ENCODE results near the gene FBRS. TPM values are rescaled to one million over a fixed set of nuclear protein-coding genes. Genes with fewer than 3 reads are reported as not detected.
"Not testable (repeated sequence)": the region's sequence is repeated elsewhere in the genome, so short reads cannot be mapped to it uniquely, and the experiment has no call there.

The FBRS gene
- total RNA-seq, 2 donors from 2014 or later, result 42.3 to 42.5 TPM

- intact Hi-C loops (cut with DNase I), result no loop called here
- no peak for DNase-seq (ENCODE audit: low spot score)
Measured at GRCh38 chr16:30680326-30680725, 22.1 kb downstream of the FBRS start.

GRCh38 chr16:30688701-30689100 is 30.5 kb downstream of the FBRS start:
- DNase-seq (ENCODE audit: low spot score), result no peak
- intact Hi-C loops (cut with DNase I), result no loop called here

- DNase-seq (ENCODE audit: low spot score), result no peak
- intact Hi-C loops (cut with DNase I), result no loop called here
Measured at GRCh38 chr16:30691907-30692306, 33.7 kb downstream of the FBRS start.

- no peak for DNase-seq (ENCODE audit: low spot score)
- intact Hi-C loops (cut with DNase I), result no loop called here
Measured at GRCh38 chr16:30692396-30693064, 34.3 kb downstream of the FBRS start.

- no peak for DNase-seq (ENCODE audit: low spot score)
- intact Hi-C loops (cut with DNase I), result no loop called here
Measured at GRCh38 chr16:30694926-30695693, 36.9 kb downstream of the FBRS start.

- DNase-seq (ENCODE audit: low spot score); intact Hi-C loops (cut with DNase I): not testable (repeated sequence)
Measured at GRCh38 chr16:30696646-30697045, 38.4 kb downstream of the FBRS start.

GRCh38 chr16:30697264-30698138 is 39.3 kb downstream of the FBRS start:
- no peak for DNase-seq (ENCODE audit: low spot score)
- intact Hi-C loops (cut with DNase I), result no loop called here

- DNase-seq (ENCODE audit: low spot score), result peak; percentile 100
- intact Hi-C loops (cut with DNase I), result no loop called here
Measured at GRCh38 chr16:30698139-30698815, 40.0 kb downstream of the FBRS start.

GRCh38 chr16:30698816-30699614 is 40.8 kb downstream of the FBRS start, which contains the start of gene SRCAP:
TSS of gene SRCAP (plus strand) at chr16:30699171. CDS start at chr16:30700825, 1,654 bp downstream.
- DNase-seq (ENCODE audit: low spot score), result peak; percentile 95
- intact Hi-C loops (cut with DNase I), result no loop called here

GRCh38 chr16:30699615-30700099 is 41.4 kb downstream of the FBRS start:
- intact Hi-C loops (cut with DNase I), result loop anchor here in 1 of 2 donors (2.0 kb wide), 1 partner anchor 43 kb away; no protein-coding TSS in a partner anchor
- no peak for DNase-seq (ENCODE audit: low spot score)

- DNase-seq (ENCODE audit: low spot score), result no peak
- intact Hi-C loops (cut with DNase I), result loop anchor here in 1 of 2 donors (2.0 kb wide), 1 partner anchor 42 kb away; no protein-coding TSS in a partner anchor
Measured at GRCh38 chr16:30700491-30700890, 42.3 kb downstream of the FBRS start.

- intact Hi-C loops (cut with DNase I), result loop anchor here in 1 of 2 donors (2.0 kb wide), 1 partner anchor 42 kb away; no protein-coding TSS in a partner anchor
- no peak for DNase-seq (ENCODE audit: low spot score)
Measured at GRCh38 chr16:30700971-30701370, 42.7 kb downstream of the FBRS start.

GRCh38 chr16:30703071-30703470 is 44.8 kb downstream of the FBRS start:
- DNase-seq (ENCODE audit: low spot score); intact Hi-C loops (cut with DNase I): not testable (repeated sequence)

GRCh38 chr16:30703971-30704370 is 45.7 kb downstream of the FBRS start:
- DNase-seq (ENCODE audit: low spot score), result peak; percentile 32
- intact Hi-C loops (cut with DNase I), result no loop called here

- intact Hi-C loops (cut with DNase I), result no loop called here
- no peak for DNase-seq (ENCODE audit: low spot score)
Measured at GRCh38 chr16:30706046-30706445, 47.8 kb downstream of the FBRS start.

GRCh38 chr16:30710971-30711370 is 52.7 kb downstream of the FBRS start:
- intact Hi-C loops (cut with DNase I), result loop anchor here in 1 of 2 donors (10.0 kb wide), 1 partner anchor 374 kb away; the partner anchor contains the start of gene PRSS53
- no peak for DNase-seq (ENCODE audit: low spot score)

GRCh38 chr16:30711712-30712111 is 53.5 kb downstream of the FBRS start:
- DNase-seq (ENCODE audit: low spot score), result peak; percentile 18
- intact Hi-C loops (cut with DNase I), result loop anchor here in 1 of 2 donors (10.0 kb wide), 1 partner anchor 373 kb away; the partner anchor contains the start of gene PRSS53
